ENCODE data around the gene HIPK2. TPM values are rescaled to one million over a fixed set of nuclear protein-coding genes. Genes with fewer than 3 reads are reported as not detected.

The HIPK2 gene
- total RNA-seq, 1 donor from 2014 or later = 186 TPM

Other genes starting within 250 kb of the HIPK2 start
- 10.4 and 35.5 TPM in 2 replicates for gene TBXAS1, start 51.3 kb upstream of the HIPK2 start, total RNA-seq